H1 (cell line): ENCODE data around the gene SLC9A3.

Experiments
- CBX5 ChIP-seq: fragments of 300-800, 300-1000 bp; sonication (generic); IDR thresholded peaks from 2 replicates; pipeline ENCODE4 v1.7.1; 2016; ENCODE audit warnings: antibody characterized with exemption, low read length, low read depth
- CBX8 ChIP-seq: fragments of 300-800, 300-1000 bp; sonication (generic); IDR thresholded peaks from 2 replicates; pipeline ENCODE4 v1.7.1; 2016; ENCODE audit warnings: low read depth, low read length, borderline replicate concordance
- EGR1 ChIP-seq: IDR thresholded peaks from 2 replicates; pipeline ENCODE4 v1.6.1; 2011; ENCODE audit warnings: low read depth, low read length, borderline replicate concordance
- NRF1 ChIP-seq: IDR thresholded peaks from 2 replicates; pipeline ENCODE4 v1.6.1; 2011; ENCODE audit warnings: mild to moderate bottlenecking, low read depth, low read length, improper control_type of control experiment
- POLR2A ChIP-seq, 2 experiments: IDR thresholded peaks; 1 replicate in 1 of 2; 2 replicates in 1 of 2; pipeline ENCODE4 v1.6.1; 2011; ENCODE audit warnings: low read depth in 2 of 2, low read length in 2 of 2, mild to moderate bottlenecking in 2 of 2; ENCODE audit errors: control extremely low read depth in 1 of 2
- POLR2AphosphoS5 ChIP-seq: IDR thresholded peaks from 2 replicates; pipeline ENCODE4 v1.6.1; 2011; ENCODE audit warnings: low read depth, low read length
- TAF1 ChIP-seq: IDR thresholded peaks from 2 replicates; pipeline ENCODE4 v1.6.1; 2011; ENCODE audit warnings: mild to moderate bottlenecking, low read depth, low read length
- TCF12 ChIP-seq: IDR thresholded peaks from 2 replicates; pipeline ENCODE4 v1.6.1; 2011; ENCODE audit warnings: low read depth, mild to moderate bottlenecking, low read length
- YY1 ChIP-seq: IDR thresholded peaks from 2 replicates; pipeline ENCODE4 v1.6.1; 2011; ENCODE audit warnings: low read depth, mild to moderate bottlenecking, low read length
- TF ChIP-seq, protein P1 (sequence below): IDR thresholded peaks from 2 replicates; pipeline ENCODE4 v1.6.1; 2012; ENCODE audit warnings: inconsistent platforms
- TF ChIP-seq, protein P2 (sequence below), 3 experiments: IDR thresholded peaks; 1 replicate in 2 of 3; 2 replicates in 1 of 3; pipeline versions ENCODE4 v1.5.1 to v1.6.1; 2011; ENCODE audit warnings: low read length in 3 of 3, mild to moderate bottlenecking in 3 of 3, inconsistent platforms in 2 of 3, low read depth in 1 of 3, moderate library complexity in 1 of 3; ENCODE audit not compliant: insufficient read depth in 1 of 3; ENCODE audit errors: control extremely low read depth in 1 of 3
- TF ChIP-seq, protein P3 (sequence below): IDR thresholded peaks from 2 replicates; pipeline ENCODE4 v1.6.1; 2012; ENCODE audit warnings: inconsistent platforms

DNA sequence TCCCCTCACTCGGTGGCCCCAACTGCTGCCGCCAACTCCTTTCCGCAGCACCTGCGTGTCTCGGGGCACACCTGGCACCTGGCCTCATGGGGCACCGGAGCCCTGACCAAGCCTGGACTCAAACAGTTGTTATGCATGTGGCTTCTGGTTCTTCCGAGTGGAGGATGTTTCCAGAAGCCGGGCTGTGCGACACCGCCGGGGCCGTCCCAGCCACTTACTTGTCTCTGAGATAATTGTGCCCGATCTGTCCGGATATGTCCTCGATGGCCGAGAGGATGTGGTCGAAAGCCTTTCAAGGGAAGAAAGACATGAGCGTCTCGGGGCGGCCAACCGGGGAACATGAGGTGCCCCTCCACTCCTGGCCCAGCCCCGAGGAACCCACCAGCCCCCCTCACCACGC, 42.9 kb downstream of the SLC9A3 start:
- no peak for TF ChIP-seq POLR2A (IDR thresholded peaks at IDR 0.05; ENCODE audit: control extremely low read depth in 1 of 2, low read depth in 2 of 2, low read length in 2 of 2)
- no peak for TF ChIP-seq YY1
- TF ChIP-seq CBX5 = no peak
- no peak for TF ChIP-seq TAF1
- TF ChIP-seq POLR2AphosphoS5 = no peak
- TF ChIP-seq CBX8 = no peak
- TF ChIP-seq, protein P1, sequence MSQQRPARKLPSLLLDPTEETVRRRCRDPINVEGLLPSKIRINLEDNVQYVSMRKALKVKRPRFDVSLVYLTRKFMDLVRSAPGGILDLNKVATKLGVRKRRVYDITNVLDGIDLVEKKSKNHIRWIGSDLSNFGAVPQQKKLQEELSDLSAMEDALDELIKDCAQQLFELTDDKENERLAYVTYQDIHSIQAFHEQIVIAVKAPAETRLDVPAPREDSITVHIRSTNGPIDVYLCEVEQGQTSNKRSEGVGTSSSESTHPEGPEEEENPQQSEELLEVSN = no peak
- TF ChIP-seq, protein P2, sequence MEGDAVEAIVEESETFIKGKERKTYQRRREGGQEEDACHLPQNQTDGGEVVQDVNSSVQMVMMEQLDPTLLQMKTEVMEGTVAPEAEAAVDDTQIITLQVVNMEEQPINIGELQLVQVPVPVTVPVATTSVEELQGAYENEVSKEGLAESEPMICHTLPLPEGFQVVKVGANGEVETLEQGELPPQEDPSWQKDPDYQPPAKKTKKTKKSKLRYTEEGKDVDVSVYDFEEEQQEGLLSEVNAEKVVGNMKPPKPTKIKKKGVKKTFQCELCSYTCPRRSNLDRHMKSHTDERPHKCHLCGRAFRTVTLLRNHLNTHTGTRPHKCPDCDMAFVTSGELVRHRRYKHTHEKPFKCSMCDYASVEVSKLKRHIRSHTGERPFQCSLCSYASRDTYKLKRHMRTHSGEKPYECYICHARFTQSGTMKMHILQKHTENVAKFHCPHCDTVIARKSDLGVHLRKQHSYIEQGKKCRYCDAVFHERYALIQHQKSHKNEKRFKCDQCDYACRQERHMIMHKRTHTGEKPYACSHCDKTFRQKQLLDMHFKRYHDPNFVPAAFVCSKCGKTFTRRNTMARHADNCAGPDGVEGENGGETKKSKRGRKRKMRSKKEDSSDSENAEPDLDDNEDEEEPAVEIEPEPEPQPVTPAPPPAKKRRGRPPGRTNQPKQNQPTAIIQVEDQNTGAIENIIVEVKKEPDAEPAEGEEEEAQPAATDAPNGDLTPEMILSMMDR (IDR thresholded peaks at IDR 0.05; ENCODE audit: control extremely low read depth in 1 of 3, insufficient read depth in 1 of 3, low read depth in 1 of 3, low read length in 3 of 3) = no peak
- no peak for TF ChIP-seq NRF1
- TF ChIP-seq, protein P3, sequence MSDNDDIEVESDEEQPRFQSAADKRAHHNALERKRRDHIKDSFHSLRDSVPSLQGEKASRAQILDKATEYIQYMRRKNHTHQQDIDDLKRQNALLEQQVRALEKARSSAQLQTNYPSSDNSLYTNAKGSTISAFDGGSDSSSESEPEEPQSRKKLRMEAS = no peak
- no peak for TF ChIP-seq EGR1
- TF ChIP-seq TCF12 = no peak
